HepG2 (cell line): Measurements from ENCODE around the gene ADGRG6. TPM values are rescaled to one million over a fixed set of nuclear protein-coding genes. Genes with fewer than 3 reads are reported as not detected.
A peak's percentile ranks its signal among the peaks of the same experiment; 100 is the strongest.

Experiments used
- BORCS8-MEF2B ChIP-seq: sonication (generic); formaldehyde crosslinking; IDR thresholded peaks from 2 replicates; pipeline ENCODE4 v1.8.0; 2022; ENCODE audit warnings: mild to moderate bottlenecking, missing genetic modification reagents
- FOXA1 ChIP-seq, 2 experiments: fragments of 450-650 bp in 1 of 2; sonication (generic) in 1 of 2; formaldehyde crosslinking in 1 of 2; IDR thresholded peaks; 2 replicates each; pipeline versions ENCODE4 v1.4.0 to v1.6.1; 2016 to 2020; ENCODE audit warnings: missing genetic modification reagents in 1 of 2
- FOXO1 ChIP-seq: sonication (generic); formaldehyde crosslinking; IDR thresholded peaks from 2 replicates; pipeline ENCODE4 v1.4.0; 2020; ENCODE audit warnings: missing genetic modification reagents
- FOXP1 ChIP-seq, 2 experiments: fragments of 450-650 bp in 1 of 2; IDR thresholded peaks; 2 replicates each; pipeline ENCODE4 v1.6.1; 2017 to 2018; ENCODE audit warnings: antibody characterized with exemption in 1 of 2
- HMG20B ChIP-seq: conservative IDR thresholded peaks from 2 replicates; pipeline ENCODE4 v1.6.1; 2016; ENCODE audit warnings: missing genetic modification reagents, missing compliant biosample characterization
- HNRNPLL ChIP-seq: fragments of 200-400 bp; formaldehyde crosslinking; IDR thresholded peaks from 2 replicates; pipeline ENCODE4 v1.6.1; 2017; ENCODE audit warnings: mild to moderate bottlenecking, low read depth, low read length; ENCODE audit not compliant: poor library complexity, severe bottlenecking
- HOXA5 ChIP-seq: sonication (generic); formaldehyde crosslinking; IDR thresholded peaks from 2 replicates; pipeline ENCODE4 v1.4.0; 2020; ENCODE audit warnings: missing genetic modification reagents
- KAT2B ChIP-seq: fragments of 150-350 bp; IDR thresholded peaks from 2 replicates; pipeline ENCODE4 v1.6.1; 2014; ENCODE audit warnings: low read depth, low read length, borderline replicate concordance
- MAFG ChIP-seq: sonication (generic); formaldehyde crosslinking; IDR thresholded peaks from 2 replicates; pipeline ENCODE4 v1.5.1; 2020; ENCODE audit warnings: mild to moderate bottlenecking, missing genetic modification reagents
- NBN ChIP-seq: fragments of 450-650 bp; conservative IDR thresholded peaks from 2 replicates; pipeline ENCODE4 v1.6.1; 2017
- PLRG1 ChIP-seq: fragments of 450-650 bp; conservative IDR thresholded peaks from 2 replicates; pipeline ENCODE4 v1.6.1; 2016
- RNF2 ChIP-seq: fragments of 450-650 bp; conservative IDR thresholded peaks from 2 replicates; pipeline ENCODE4 v1.6.1; 2016; ENCODE audit warnings: low read depth
- RXRA ChIP-seq: sonication (generic); formaldehyde crosslinking; IDR thresholded peaks from 2 replicates; pipeline ENCODE4 v1.5.1; 2020; ENCODE audit warnings: missing genetic modification reagents
- SAFB2 ChIP-seq: sonication (generic); formaldehyde crosslinking; IDR thresholded peaks from 2 replicates; pipeline ENCODE4 v1.5.1; 2020; ENCODE audit warnings: missing genetic modification reagents, low read depth, mild to moderate bottlenecking, borderline replicate concordance
- SIX4 ChIP-seq: sonication (generic); formaldehyde crosslinking; IDR thresholded peaks from 2 replicates; pipeline ENCODE4 v1.4.0; 2020; ENCODE audit warnings: missing genetic modification reagents
- SP1 ChIP-seq, 2 experiments: fragments of 450-650 bp in 1 of 2; sonication (generic) in 1 of 2; formaldehyde crosslinking in 1 of 2; IDR thresholded peaks; 2 replicates each; pipeline versions ENCODE4 v1.4.0 to v1.6.1; 2016 to 2020; ENCODE audit warnings: missing genetic modification reagents in 1 of 2
- SUZ12 ChIP-seq: fragments of 150-350 bp; IDR thresholded peaks from 2 replicates; pipeline ENCODE4 v1.6.1; 2014; ENCODE audit warnings: low read depth, low read length
- ZNF138 ChIP-seq: sonication (generic); formaldehyde crosslinking; IDR thresholded peaks from 2 replicates; pipeline ENCODE4 v1.5.0; 2020; ENCODE audit warnings: mild to moderate bottlenecking, low read depth, missing genetic modification reagents
- ZNF235 ChIP-seq: sonication (generic); formaldehyde crosslinking; IDR thresholded peaks from 2 replicates; pipeline ENCODE4 v1.8.1; 2023; ENCODE audit warnings: mild to moderate bottlenecking, missing genetic modification reagents, borderline replicate concordance
- ZNF558 ChIP-seq: sonication (generic); formaldehyde crosslinking; IDR thresholded peaks from 2 replicates; pipeline ENCODE4 v1.9.0; 2022; ENCODE audit warnings: mild to moderate bottlenecking, missing genetic modification reagents, borderline replicate concordance
- ZNF720 ChIP-seq: sonication (generic); formaldehyde crosslinking; IDR thresholded peaks from 2 replicates; pipeline ENCODE4 v1.4.0; 2020; ENCODE audit warnings: missing genetic modification reagents
- ZNF790 ChIP-seq: sonication (generic); formaldehyde crosslinking; IDR thresholded peaks from 2 replicates; pipeline ENCODE4 v1.8.0; 2022; ENCODE audit warnings: missing genetic modification reagents, mild to moderate bottlenecking, borderline replicate concordance
- ZSCAN20 ChIP-seq: sonication (generic); formaldehyde crosslinking; IDR thresholded peaks from 2 replicates; pipeline ENCODE4 v1.4.0; 2020; ENCODE audit warnings: missing genetic modification reagents, mild to moderate bottlenecking, borderline replicate concordance
- ZSCAN25 ChIP-seq: sonication (generic); formaldehyde crosslinking; IDR thresholded peaks from 2 replicates; pipeline ENCODE4 v1.8.0; 2022; ENCODE audit warnings: mild to moderate bottlenecking, missing genetic modification reagents
- polyA plus RNA-seq, 8 experiments: library from polyadenylated mRNA; depleted of rRNA in 3 of 8; stranded (reverse) in 7 of 8; unstranded in 1 of 8; fragments of >200 nt; fragmentation: Illumina TruSeq in 4 of 8; extraction: Trizol in 4 of 8; gene quantifications; 2 replicates each; pipeline versions ENCODE4 v1.2.1 to v1.2.3, GENCODE V29; 2011 to 2016; ENCODE audit warnings: low read depth in 4 of 8, missing spikeins in 1 of 8, mixed read lengths in 1 of 8; ENCODE audit not compliant: insufficient read depth in 1 of 8
- total RNA-seq, 5 experiments: library from RNA; depleted of rRNA; stranded (reverse); fragments of >200 nt; fragmentation: Illumina TruSeq; extraction: Trizol; gene quantifications; 2 replicates each; pipeline ENCODE4 v1.2.3, GENCODE V29; 2016; ENCODE audit warnings: low read depth in 1 of 5
- TF ChIP-seq, protein P1 (sequence below): sonication (generic); formaldehyde crosslinking; IDR thresholded peaks from 2 replicates; pipeline ENCODE4 v1.4.0; 2020; ENCODE audit warnings: mild to moderate bottlenecking, missing genetic modification reagents
- TF ChIP-seq, protein P2 (sequence below): IDR thresholded peaks from 2 replicates; pipeline ENCODE4 v1.6.1; 2016; ENCODE audit warnings: mild to moderate bottlenecking, missing biosample characterization, missing genetic modification reagents
- TF ChIP-seq, protein P3 (sequence below): sonication (generic); formaldehyde crosslinking; IDR thresholded peaks from 2 replicates; pipeline ENCODE4 v1.5.1; 2020; ENCODE audit warnings: mild to moderate bottlenecking, moderate library complexity, missing genetic modification reagents
- TF ChIP-seq, protein P4 (sequence below): sonication (generic); formaldehyde crosslinking; IDR thresholded peaks from 2 replicates; pipeline ENCODE4 v1.4.0; 2020; ENCODE audit warnings: missing genetic modification reagents

The ADGRG6 gene
- total and polyA plus RNA-seq, 2 of the 13 experiments (the other 11 are each of a cell fraction or from before 2014, with no cell fraction given), result 129 to 249 TPM

DNA sequence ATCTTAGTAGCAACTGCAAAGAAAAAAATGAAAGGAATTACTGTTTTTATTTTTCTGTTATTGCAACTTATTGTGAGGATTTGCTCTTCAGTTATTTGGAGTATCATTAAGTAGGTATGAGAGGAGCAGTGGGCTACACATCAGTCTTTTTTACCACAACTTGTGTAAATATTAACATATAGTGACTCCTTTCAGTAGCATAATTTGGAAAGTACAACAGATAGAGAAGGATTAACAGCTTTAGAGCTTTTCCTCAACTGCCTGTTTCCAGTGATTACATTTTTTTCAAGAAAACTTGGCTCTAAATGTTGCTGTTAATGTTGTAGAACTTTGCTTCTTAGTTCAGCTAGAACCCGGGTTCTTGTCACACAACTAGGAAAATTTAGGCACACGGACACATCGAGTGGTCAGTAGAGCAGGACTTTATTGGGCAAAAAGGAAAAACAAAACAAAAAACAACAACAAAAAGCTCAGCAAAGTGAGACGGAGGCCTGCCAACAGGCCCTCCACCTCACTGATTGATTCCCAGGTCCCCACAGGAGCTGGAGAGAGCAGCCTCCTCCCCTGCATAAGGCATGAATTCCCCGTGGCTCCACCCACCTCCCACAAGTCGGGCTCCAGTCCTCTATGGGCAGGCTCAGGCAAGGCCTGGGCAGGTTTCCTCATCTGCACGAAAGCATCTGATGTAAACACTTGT, 75.1 kb downstream of the ADGRG6 start (continued):
- no peak for TF ChIP-seq HNRNPLL
- TF ChIP-seq, protein P1, sequence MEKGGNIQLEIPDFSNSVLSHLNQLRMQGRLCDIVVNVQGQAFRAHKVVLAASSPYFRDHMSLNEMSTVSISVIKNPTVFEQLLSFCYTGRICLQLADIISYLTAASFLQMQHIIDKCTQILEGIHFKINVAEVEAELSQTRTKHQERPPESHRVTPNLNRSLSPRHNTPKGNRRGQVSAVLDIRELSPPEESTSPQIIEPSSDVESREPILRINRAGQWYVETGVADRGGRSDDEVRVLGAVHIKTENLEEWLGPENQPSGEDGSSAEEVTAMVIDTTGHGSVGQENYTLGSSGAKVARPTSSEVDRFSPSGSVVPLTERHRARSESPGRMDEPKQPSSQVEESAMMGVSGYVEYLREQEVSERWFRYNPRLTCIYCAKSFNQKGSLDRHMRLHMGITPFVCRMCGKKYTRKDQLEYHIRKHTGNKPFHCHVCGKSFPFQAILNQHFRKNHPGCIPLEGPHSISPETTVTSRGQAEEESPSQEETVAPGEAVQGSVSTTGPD (CRISPR knock-in tag), result no peak
- TF ChIP-seq MAFG (CRISPR knock-in tag), result no peak
- TF ChIP-seq FOXP1 (IDR thresholded peaks at IDR 0.05), result no peak
- TF ChIP-seq FOXP1 (CRISPR knock-in tag; IDR thresholded peaks at IDR 0.05), result no peak
- TF ChIP-seq SP1 (IDR thresholded peaks at IDR 0.05), result no peak
- TF ChIP-seq SP1 (CRISPR knock-in tag; IDR thresholded peaks at IDR 0.05), result 0 out of 2 replicates have a peak, but pooled peaks have one; percentile 21
- no peak for TF ChIP-seq ZNF138 (CRISPR knock-in tag)
- no peak for TF ChIP-seq PLRG1
- TF ChIP-seq SAFB2 (CRISPR knock-in tag), result no peak
- TF ChIP-seq ZNF720 (CRISPR knock-in tag), result no peak
- no peak for TF ChIP-seq KAT2B
- TF ChIP-seq HOXA5, result 0 out of 2 replicates have a peak, but pooled peaks have one; percentile 37
- no peak for TF ChIP-seq NBN
- TF ChIP-seq ZSCAN20 (CRISPR knock-in tag), result no peak
- no peak for TF ChIP-seq BORCS8-MEF2B
- TF ChIP-seq, protein P2, sequence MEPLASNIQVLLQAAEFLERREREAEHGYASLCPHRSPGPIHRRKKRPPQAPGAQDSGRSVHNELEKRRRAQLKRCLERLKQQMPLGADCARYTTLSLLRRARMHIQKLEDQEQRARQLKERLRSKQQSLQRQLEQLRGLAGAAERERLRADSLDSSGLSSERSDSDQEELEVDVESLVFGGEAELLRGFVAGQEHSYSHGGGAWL (CRISPR knock-in tag), result 0 out of 2 replicates have a peak, but pooled peaks have one; percentile 40
- no peak for TF ChIP-seq FOXA1 (IDR thresholded peaks at IDR 0.05)
- 0 out of 2 replicates have a peak, but pooled peaks have one; percentile 16 for TF ChIP-seq FOXA1 (CRISPR knock-in tag; IDR thresholded peaks at IDR 0.05)
- no peak for TF ChIP-seq SUZ12
- TF ChIP-seq ZNF790 (CRISPR knock-in tag), result no peak
- TF ChIP-seq, protein P3, sequence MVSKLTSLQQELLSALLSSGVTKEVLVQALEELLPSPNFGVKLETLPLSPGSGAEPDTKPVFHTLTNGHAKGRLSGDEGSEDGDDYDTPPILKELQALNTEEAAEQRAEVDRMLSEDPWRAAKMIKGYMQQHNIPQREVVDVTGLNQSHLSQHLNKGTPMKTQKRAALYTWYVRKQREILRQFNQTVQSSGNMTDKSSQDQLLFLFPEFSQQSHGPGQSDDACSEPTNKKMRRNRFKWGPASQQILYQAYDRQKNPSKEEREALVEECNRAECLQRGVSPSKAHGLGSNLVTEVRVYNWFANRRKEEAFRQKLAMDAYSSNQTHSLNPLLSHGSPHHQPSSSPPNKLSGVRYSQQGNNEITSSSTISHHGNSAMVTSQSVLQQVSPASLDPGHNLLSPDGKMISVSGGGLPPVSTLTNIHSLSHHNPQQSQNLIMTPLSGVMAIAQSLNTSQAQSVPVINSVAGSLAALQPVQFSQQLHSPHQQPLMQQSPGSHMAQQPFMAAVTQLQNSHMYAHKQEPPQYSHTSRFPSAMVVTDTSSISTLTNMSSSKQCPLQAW (CRISPR knock-in tag), result peak; percentile 75
- 0 out of 2 replicates have a peak, but pooled peaks have one; percentile 22 for TF ChIP-seq HMG20B (CRISPR knock-in tag)
- TF ChIP-seq, protein P4, sequence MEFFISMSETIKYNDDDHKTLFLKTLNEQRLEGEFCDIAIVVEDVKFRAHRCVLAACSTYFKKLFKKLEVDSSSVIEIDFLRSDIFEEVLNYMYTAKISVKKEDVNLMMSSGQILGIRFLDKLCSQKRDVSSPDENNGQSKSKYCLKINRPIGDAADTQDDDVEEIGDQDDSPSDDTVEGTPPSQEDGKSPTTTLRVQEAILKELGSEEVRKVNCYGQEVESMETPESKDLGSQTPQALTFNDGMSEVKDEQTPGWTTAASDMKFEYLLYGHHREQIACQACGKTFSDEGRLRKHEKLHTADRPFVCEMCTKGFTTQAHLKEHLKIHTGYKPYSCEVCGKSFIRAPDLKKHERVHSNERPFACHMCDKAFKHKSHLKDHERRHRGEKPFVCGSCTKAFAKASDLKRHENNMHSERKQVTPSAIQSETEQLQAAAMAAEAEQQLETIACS (CRISPR knock-in tag), result no peak
- TF ChIP-seq SIX4 (CRISPR knock-in tag), result no peak
- no peak for TF ChIP-seq RNF2
- no peak for TF ChIP-seq ZNF235 (CRISPR knock-in tag)
- TF ChIP-seq FOXO1 (CRISPR knock-in tag), result peak; percentile 41; the same call in 1 of the 2 replicates
- TF ChIP-seq ZSCAN25 (CRISPR knock-in tag), result no peak
- peak; percentile 30; the same call in 1 of the 2 replicates for TF ChIP-seq RXRA (CRISPR knock-in tag)
- no peak for TF ChIP-seq ZNF558 (CRISPR knock-in tag)
